CD4-positive, alpha-beta T cell treated with Interleukin-17A for 4 hours (primary cell): Measurements from ENCODE around the gene SIMC1.
A peak's percentile ranks its signal among the peaks of the same experiment; 100 is the strongest.

Source experiments
- DNase-seq: peaks from one replicate; pipeline ENCODE4 v3.0.0-alpha.2; 2020; ENCODE audit warnings: mixed read lengths

The SIMC1 gene

GRCh38 chr5:176365351-176366231 is 127.4 kb downstream of the SIMC1 start, which contains the start of gene ARL10:
Gene ARL10, plus strand, starts transcription at chr5:176365487. Its CDS starts 77 bp downstream, at chr5:176365564.
- peak; percentile 72 for DNase-seq

DNA sequence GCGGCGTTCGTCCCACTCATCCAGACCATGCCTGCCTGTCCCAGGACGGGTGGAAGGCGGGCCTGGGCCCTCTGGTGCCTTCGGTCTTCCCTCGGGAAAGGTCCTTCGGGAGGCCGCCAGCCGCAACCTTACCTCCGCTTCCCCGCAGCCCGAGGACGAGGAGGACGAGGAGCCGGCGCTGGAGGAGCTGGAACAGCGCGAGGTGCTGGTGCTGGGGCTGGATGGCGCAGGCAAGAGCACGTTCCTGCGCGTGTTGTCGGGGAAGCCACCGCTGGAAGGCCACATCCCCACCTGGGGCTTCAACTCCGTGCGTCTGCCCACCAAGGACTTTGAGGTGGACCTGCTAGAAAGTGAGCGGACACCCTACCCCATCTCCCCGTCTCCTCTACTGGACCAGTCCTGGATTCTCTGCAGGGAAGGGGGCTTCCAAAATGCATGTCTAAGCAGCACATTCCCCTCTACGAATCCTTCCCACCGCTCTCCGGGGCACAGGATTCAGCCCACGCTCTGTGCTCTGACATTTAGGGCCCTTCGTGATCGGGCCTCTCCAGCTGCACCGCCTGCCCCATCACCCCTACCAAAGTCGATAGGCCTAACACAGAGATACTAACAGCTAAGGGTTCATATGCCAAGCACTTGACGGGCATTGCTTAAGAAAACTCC is 128.1 kb downstream of the SIMC1 start:
- no peak for DNase-seq

DNA sequence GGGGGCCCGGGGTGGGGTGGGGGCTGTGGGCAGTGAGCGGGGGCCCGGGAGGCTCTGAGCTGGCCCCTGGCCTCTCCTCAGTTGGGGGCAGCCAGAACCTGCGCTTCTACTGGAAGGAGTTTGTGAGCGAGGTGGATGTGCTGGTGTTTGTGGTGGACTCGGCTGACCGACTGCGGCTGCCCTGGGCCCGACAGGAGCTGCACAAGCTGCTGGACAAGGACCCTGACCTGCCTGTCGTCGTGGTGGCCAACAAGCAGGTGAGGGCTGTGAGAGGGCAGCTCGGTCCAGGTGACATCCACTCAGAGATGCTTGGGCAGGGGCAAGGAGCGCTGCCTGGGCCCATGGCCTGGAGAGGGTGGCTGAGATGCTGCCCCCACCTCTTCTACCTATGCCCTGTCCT is 130.5 kb downstream of the SIMC1 start:
- no peak for DNase-seq

- no peak for DNase-seq
These were observed 131.9 kb downstream of the SIMC1 start for GRCh38 chr5:176369934-176370711.

DNA sequence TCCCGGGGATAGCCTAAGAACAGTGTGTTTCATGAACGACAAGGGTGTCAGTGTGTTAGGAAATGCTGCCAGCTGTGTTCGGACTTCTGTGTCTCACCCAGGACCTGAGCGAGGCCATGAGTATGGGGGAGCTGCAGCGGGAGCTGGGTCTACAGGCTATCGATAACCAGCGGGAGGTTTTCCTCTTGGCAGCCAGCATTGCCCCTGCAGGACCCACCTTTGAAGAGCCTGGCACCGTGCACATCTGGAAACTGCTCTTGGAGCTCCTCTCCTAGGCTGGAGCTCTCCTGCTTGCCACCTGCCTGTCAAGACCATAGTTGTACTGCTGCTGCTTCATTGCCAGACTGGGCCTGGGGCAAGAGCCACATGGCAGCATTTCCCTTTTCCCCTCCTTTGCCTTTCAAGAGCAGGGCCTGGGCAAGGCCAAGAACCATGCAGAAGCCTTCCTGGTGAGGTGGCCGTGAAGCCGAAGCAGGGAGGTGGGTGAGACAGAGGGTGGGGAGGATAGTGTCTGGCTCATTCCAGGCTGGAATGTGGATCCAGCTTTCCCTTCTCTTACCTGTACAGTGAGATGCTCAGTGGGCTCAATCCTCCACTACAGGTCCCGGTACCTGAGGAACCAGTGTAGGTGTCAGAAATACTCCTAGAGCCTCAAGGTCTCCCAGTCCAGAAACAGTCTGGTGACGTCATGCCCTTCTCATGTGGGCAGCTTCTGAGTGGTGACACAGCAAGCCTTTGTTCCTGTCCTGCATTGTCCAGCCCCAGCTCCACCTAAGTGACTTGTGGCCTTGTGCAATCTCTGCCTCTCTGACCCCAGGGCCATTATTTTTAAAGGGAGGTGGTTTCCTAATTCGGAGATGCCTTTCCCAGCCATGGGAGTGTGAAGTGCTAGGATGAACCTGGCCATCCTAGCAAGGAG is 133.7 kb downstream of the SIMC1 start:
- DNase-seq, result no peak

DNA sequence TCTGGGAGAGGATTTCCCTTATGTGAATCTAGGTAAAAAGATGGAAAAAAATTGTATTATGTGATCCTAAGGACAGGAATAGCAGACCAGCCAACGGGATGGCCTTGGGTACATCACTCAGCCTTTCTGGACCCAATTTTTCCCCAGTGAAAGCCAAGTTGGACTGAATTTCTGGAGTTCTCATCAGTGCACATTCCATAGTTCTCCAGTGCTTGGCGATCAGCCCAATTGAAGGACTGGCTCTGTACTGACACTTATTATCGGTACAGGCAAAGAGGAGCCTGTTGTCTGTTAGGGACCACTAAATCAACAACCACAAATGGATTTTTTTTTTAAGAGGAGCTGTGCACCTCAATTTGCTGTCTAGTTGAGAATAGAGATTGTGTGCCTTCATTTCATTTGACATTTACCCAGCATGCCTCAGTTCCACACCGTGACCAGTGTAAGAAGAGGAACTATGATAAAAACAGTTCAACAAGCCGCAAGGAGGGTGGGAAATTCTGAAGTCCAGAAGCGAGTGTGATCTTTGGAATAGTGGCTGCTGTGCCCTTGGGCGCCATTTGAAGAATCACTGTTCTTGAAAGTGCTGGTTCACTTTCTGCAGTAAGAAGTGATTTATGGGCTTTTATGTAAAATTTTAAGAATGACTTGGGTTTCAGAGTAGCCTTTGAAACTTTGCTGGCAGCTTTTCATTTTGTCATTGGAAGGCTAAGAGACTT is 135.0 kb downstream of the SIMC1 start:
- DNase-seq, result no peak

GRCh38 chr5:176379881-176380280 is 141.7 kb downstream of the SIMC1 start:
- no peak for DNase-seq

DNA sequence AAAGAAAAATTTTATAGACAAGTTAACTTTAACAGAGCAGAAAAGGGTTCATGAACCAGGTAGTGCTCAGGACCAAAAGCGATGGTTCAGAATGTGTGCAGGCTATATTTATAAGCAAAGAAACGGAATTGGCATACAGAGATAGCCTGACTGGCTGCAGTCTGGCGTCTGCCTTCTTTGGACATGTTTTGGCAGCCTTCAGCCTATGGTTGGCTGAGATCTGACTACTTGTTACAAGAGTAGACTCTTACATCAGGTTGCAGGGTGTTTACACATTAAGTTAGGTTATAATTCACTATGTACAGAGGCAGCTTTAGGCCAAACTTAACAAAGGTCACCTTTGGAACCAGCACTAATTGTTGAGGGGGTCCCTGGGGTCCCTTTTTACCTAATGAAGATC is 143.2 kb downstream of the SIMC1 start:
- DNase-seq, result no peak

- no peak for DNase-seq
These were observed 143.8 kb downstream of the SIMC1 start for GRCh38 chr5:176381979-176382378.

DNA sequence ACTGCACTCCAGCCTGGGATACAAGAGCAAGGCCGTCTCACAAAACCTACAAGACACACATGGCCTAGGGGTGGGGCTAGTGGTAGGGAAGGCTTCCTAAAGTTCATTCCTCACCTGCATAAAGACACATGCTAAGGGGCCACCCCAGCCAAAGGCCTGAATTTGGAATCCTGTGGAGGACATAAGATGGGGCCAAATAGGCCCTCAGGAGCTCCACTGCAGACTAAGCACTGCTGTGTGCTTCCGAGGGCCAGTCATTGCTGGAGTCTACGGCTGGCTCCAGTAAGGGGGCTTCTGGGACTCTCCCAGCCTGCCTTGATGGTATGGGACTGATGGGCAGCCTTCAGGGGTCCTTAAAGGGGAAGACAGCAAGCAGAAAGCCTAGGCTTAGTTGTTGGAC is 144.5 kb downstream of the SIMC1 start:
- no peak for DNase-seq

DNA sequence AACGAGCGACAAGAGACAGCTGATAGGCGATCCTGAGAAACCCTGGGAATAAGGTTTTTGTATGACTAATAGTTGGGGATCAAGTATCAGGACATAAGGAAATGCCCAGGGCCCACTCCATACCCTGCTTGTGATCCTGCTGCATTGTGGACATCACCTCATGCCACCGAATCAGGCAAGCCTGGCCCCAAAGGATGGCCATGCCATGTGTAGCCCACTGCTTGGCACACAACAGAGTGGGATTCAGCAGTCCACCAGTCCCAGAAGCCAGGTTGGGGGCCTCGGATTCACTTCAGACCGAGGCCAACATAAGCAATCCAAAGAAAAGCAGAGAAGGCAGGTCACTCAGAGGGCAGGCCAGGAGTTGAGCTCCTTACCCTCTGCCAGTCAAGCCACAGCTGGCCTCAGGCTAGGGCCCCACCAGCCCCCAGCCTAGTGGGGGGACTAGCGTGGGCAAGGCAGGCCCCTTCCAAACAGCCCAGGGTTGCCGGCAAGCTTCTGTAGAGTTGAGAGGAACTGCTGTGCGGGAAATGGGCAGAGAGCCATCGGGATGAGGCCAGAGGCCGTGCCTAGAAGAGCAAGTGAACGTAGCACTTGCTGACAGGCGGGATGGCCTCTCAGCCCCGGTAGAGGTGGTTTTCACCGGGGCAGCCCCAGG is 145.2 kb downstream of the SIMC1 start:
- DNase-seq, result no peak

DNA sequence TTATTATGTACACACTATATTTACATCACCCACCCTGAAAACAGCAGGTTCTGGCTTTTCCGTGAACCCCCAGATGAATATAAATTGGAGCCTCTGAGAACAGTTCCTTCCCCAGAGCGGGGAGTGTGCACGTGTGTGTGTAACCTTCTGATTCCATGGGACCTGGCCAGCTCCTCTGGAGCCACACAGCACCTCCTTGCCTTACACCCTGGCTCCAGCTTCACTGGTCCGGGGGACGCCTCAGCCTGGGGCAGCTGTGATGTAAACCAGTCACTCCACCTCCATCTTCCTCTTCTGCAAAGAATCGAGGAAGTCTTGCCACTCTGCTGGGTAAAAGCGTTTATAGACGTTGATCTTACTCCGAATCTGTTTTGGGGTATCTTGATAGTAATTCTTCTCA is 145.7 kb downstream of the SIMC1 start:
- no peak for DNase-seq

- DNase-seq, result no peak
These were observed 146.2 kb downstream of the SIMC1 start for GRCh38 chr5:176384366-176384930.

- DNase-seq, result no peak
These were observed 146.8 kb downstream of the SIMC1 start for GRCh38 chr5:176384991-176385390.

DNA sequence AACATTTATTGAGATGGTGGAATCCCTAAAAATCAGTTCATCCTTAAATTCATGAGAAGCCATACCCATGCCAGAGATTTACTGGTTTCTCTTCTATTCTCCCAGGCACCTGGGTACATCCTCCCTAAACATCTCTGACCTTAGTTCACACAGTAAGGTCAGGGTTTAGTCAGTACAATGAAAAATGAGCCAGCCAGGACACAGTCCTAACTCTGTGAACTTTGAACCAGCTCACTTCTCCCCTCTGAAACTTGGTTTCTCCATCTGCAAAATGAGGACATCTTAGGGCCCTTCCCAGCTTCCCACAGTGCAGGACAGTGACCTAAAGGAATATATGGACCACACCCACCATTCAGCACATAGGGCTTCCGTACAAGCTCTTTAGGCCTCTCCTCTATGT is 148.3 kb downstream of the SIMC1 start:
- DNase-seq, result no peak

DNA sequence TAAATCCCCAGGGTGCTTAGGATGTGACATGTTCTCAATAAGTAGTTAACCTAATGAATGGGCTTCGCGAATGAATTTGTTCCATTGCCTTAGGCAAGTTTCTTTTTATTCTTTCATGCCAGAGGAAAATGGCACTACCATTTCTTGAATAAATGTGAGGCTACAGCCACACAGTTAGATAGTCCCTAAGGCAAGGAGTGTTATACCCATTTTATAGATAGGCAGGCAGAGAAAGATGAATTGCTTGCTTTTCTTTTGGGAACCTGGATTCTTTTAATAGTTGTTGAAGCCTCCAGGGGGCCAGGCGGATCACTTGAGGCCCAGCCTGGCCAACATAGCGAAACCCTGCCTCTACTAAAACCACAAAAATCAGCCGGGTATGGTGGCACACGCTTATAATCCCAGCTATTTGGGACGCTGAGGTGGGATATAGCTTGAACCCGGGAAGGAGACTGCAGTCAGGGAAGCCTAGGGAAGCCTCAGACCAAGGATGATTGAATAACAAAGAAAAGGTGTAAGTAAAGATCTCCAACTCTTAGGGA is 149.2 kb downstream of the SIMC1 start:
- no peak for DNase-seq

DNA sequence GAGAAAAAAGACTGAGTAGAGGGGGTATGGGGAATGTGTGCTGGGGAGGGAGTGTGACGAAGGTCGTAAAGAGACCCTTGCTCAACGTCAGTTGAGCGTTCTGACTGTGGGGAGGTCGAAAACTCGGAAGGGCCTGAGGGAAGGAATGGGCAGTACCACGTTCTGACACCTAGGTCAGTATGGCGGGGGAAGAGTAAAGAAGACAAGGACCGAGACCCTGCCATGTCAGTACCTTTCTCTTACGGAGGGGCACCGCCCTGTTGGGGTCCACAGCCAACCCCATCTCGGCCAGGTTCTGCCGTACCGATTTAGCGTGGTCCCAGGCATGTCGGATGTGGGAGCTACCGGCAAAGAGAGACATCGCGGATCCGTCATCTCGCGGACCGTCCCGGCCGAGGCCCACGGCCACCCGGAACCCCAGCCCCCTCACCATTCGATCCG is 149.8 kb downstream of the SIMC1 start:
- DNase-seq, result no peak

- peak; percentile 100 for DNase-seq
These were observed 150.4 kb downstream of the SIMC1 start, which contains the start of the genes HIGD2A and NOP16 for GRCh38 chr5:176388444-176389134. Gene HIGD2A, plus strand, starts transcription at chr5:176388751. Its CDS starts 69 bp downstream, at chr5:176388820. Gene NOP16, minus strand, starts transcription at chr5:176388598. Its CDS starts 59 bp downstream, at chr5:176388539.
